WTC11 (cell line): Measurements from ENCODE around the gene ADGRE2. TPM values are rescaled to one million over a fixed set of nuclear protein-coding genes. Genes with fewer than 3 reads are reported as not detected.
"Not testable (repeated sequence)": the region's sequence is repeated elsewhere in the genome, so short reads cannot be mapped to it uniquely, and the experiment has no call there.

Experiments
- ATAC-seq: fragments of 200-7000 bp; cut with Tn5 transposase; 2 replicates; pipeline ENCODE4 v1.10.0; 2021; ENCODE audit warnings: mild to moderate bottlenecking, moderate library complexity
- CTCF ChIA-PET: fragments of 300-600 bp; sonication (Branson Sonifier 250); formaldehyde crosslinking; loops from one replicate; lab custom pipeline; 2021; ENCODE audit warnings: antibody characterized with exemption; lab: Charles Lee
- POLR2A ChIA-PET: fragments of 350-600 bp; sonication (Branson Sonifier 250); formaldehyde crosslinking; loops from one replicate; lab custom pipeline; 2021; ENCODE audit warnings: antibody characterized with exemption; lab: Charles Lee
- DNase-seq: peaks from one replicate; pipeline ENCODE4 v3.0.0; 2021; ENCODE audit warnings: low spot score
- H3K27ac Mint-ChIP-seq: 2 replicates; pipeline ENCODE4 v1.8.0; 2021; ENCODE audit warnings: mixed read lengths
- H3K27me3 Mint-ChIP-seq: 2 replicates; pipeline ENCODE4 v1.8.0; 2021; ENCODE audit warnings: low read depth, mild to moderate bottlenecking, moderate library complexity, mixed read lengths
- H3K36me3 Mint-ChIP-seq: 2 replicates; pipeline ENCODE4 v1.8.0; 2021; ENCODE audit warnings: mixed read lengths
- H3K4me1 Mint-ChIP-seq: 2 replicates; pipeline ENCODE4 v1.8.0; 2022; ENCODE audit warnings: mixed read lengths
- H3K4me3 Mint-ChIP-seq: 2 replicates; pipeline ENCODE4 v1.8.0; 2021; ENCODE audit warnings: mild to moderate bottlenecking, moderate library complexity, mixed read lengths
- H3K9me3 Mint-ChIP-seq: 2 replicates; pipeline ENCODE4 v1.8.0; 2021; ENCODE audit warnings: mixed read lengths
- ATF2 ChIP-seq: sonication (generic); formaldehyde crosslinking; IDR thresholded peaks from 2 replicates; pipeline ENCODE4 v1.8.1; 2022; ENCODE audit warnings: low read depth, missing genetic modification reagents, borderline replicate concordance
- ESRRA ChIP-seq: sonication (generic); formaldehyde crosslinking; IDR thresholded peaks from 2 replicates; pipeline ENCODE4 v1.8.1; 2022; ENCODE audit warnings: mild to moderate bottlenecking, missing genetic modification reagents, borderline replicate concordance
- FOXP4 ChIP-seq: sonication (generic); formaldehyde crosslinking; IDR thresholded peaks from 2 replicates; pipeline ENCODE4 v1.8.0; 2022; ENCODE audit warnings: mild to moderate bottlenecking, missing genetic modification reagents
- GRHL2 ChIP-seq: fragments of 250-450 bp; sonication (Bioruptor Pico); IDR thresholded peaks from 2 replicates; pipeline ENCODE4 v1.8.0; 2022; ENCODE audit warnings: mild to moderate bottlenecking, moderate library complexity; ENCODE audit not compliant: insufficient replicate concordance, severe bottlenecking
- IRF2 ChIP-seq: sonication (generic); formaldehyde crosslinking; IDR thresholded peaks from 2 replicates; pipeline ENCODE4 v1.8.0; 2022; ENCODE audit warnings: low read depth, missing genetic modification reagents, borderline replicate concordance
- KAT7 ChIP-seq: sonication (generic); formaldehyde crosslinking; IDR thresholded peaks from 2 replicates; pipeline ENCODE4 v1.8.1; 2023; ENCODE audit warnings: missing genetic modification reagents, mild to moderate bottlenecking, borderline replicate concordance
- NFYB ChIP-seq: sonication (generic); formaldehyde crosslinking; conservative IDR thresholded peaks from 2 replicates; pipeline ENCODE4 v1.8.0; 2022; ENCODE audit warnings: low read depth, missing genetic modification reagents
- PRRX2 ChIP-seq: fragments of 250-450 bp; sonication (Bioruptor Pico); IDR thresholded peaks from 2 replicates; pipeline ENCODE4 v1.8.0; 2021; ENCODE audit warnings: mild to moderate bottlenecking
- RORB ChIP-seq: fragments of 250-450 bp; sonication (Bioruptor Pico); IDR thresholded peaks from 2 replicates; pipeline ENCODE4 v1.9.0; 2021; ENCODE audit warnings: mild to moderate bottlenecking
- TEAD4 ChIP-seq: sonication (generic); formaldehyde crosslinking; IDR thresholded peaks from 2 replicates; pipeline ENCODE4 v1.8.0; 2022; ENCODE audit warnings: mild to moderate bottlenecking, missing genetic modification reagents
- ZNF138 ChIP-seq: sonication (generic); formaldehyde crosslinking; conservative IDR thresholded peaks from 2 replicates; pipeline ENCODE4 v1.8.1; 2022; ENCODE audit warnings: mild to moderate bottlenecking, moderate library complexity, missing genetic modification reagents
- ZNF219 ChIP-seq: sonication (generic); formaldehyde crosslinking; IDR thresholded peaks from 2 replicates; pipeline ENCODE4 v1.8.0; 2023; ENCODE audit warnings: missing genetic modification reagents, mild to moderate bottlenecking, borderline replicate concordance
- ZNF532 ChIP-seq: fragments of 250-450 bp; sonication (Bioruptor Pico); IDR thresholded peaks from 2 replicates; pipeline ENCODE4 v1.9.0; 2021; ENCODE audit warnings: mild to moderate bottlenecking, borderline replicate concordance
- total RNA-seq: library from RNA; stranded (reverse); gene quantifications from 3 replicates; pipeline ENCODE4 v1.2.3, GENCODE V29; 2021
- TF ChIP-seq, protein P1 (sequence below): sonication (generic); formaldehyde crosslinking; conservative IDR thresholded peaks from 2 replicates; pipeline ENCODE4 v1.8.1; 2023; ENCODE audit warnings: mild to moderate bottlenecking, low read depth, missing genetic modification reagents, moderate library complexity
- TF ChIP-seq, protein P2 (sequence below): sonication (generic); formaldehyde crosslinking; IDR thresholded peaks from 2 replicates; pipeline ENCODE4 v1.8.0; 2023; ENCODE audit warnings: missing genetic modification reagents
- TF ChIP-seq, protein P3 (sequence below): sonication (generic); formaldehyde crosslinking; IDR thresholded peaks from 2 replicates; pipeline ENCODE4 v1.8.1; 2022; ENCODE audit warnings: low read depth, mild to moderate bottlenecking, moderate library complexity, missing genetic modification reagents, borderline replicate concordance

Gene ADGRE2
- total RNA-seq, 1 experiment from 2014 or later, result 4.0 TPM

- peaks cover 6% of the 10 kb centered on the region for H3K4me1 Mint-ChIP-seq
- no peak for DNase-seq
These were observed 4.0 kb downstream of the ADGRE2 start for GRCh38 chr19:14774373-14774772.

DNA sequence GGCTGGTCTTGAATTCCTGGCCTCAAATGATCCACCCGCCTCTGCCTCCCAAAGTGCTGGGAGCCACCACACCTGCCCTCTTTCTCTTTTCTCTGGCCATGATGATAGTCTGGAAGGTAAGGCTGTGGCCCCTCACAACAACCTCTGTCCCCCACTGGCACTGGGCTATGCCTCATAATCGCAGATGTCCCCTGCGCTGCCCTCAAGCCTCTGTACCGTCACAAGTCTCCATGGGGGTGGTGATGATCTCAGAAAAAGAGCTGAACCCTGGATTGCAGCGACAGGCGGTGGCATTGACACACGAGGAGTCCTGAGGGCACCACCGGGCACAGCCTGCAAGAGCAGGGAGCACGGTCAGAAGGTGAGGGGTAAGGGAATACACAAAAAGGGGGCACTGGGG lies 4.6 kb downstream of the ADGRE2 start:
- POLR2A ChIA-PET, ATAC-seq: not testable (repeated sequence)
- CTCF ChIA-PET, result interaction anchor here (1.7 kb wide), 1 partner anchor 13 kb away, joined by 5 read pairs; no protein-coding TSS in a partner anchor

More at GRCh38 chr19:14774373-14774772, 4.0 kb downstream of the ADGRE2 start:
- H3K27me3 Mint-ChIP-seq, result peaks cover 7% of the 10 kb centered on the region; the same call in 1 of the 2 replicates
- no peak for TF ChIP-seq NFYB
- no peak overlapping the region for H3K4me3 Mint-ChIP-seq
- peaks cover 14% of the 10 kb centered on the region for H3K36me3 Mint-ChIP-seq
- ChIA-PET POLR2A (no interaction called here), CTCF (interaction anchor here (0.5 to 1.7 kb wide), 2 partner anchors 12 to 317 kb away, joined by 4 to 5 read pairs; no protein-coding TSS in a partner anchor)
- no peak overlapping the region for H3K27ac Mint-ChIP-seq
- ATAC-seq, result no peak
- no peaks in the 10 kb centered on the region for H3K9me3 Mint-ChIP-seq

DNA sequence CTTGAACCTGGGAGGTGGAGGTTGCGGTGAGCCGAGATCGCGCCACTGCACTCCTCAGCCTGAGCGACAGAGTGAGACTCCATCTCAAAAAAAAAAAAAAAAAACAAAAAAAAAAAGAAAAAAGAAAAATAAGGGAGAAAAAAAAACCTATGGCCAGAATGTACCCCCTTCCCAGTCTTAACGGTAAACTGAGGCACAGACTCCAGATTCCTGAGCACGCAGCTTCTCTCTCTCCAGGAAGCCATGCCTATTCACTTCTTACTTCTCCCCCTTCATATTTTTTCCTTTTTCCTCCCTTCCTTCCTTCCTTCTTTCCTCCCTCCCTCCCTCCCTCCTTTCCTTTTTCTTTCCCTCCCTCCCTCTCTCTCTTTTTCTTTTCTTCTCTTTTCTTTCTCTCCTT lies 5.4 kb downstream of the ADGRE2 start:
- no peak for ATAC-seq
- no peak for DNase-seq
- Mint-ChIP-seq H3K36me3 (peaks cover 23% of the 10 kb centered on the region), H3K27ac (no peak overlapping the region), H3K4me3 (no peak overlapping the region), H3K27me3 (peaks cover 7% of the 10 kb centered on the region; the same call in 1 of the 2 replicates), H3K9me3 (no peaks in the 10 kb centered on the region), H3K4me1 (peaks cover 3% of the 10 kb centered on the region)
- ChIA-PET CTCF (no interaction called here), POLR2A (no interaction called here)
- TF ChIP-seq FOXP4 (no peak), TEAD4 (CRISPR knock-in tag) (no peak), ZNF532 (no peak), PRRX2 (no peak), IRF2 (no peak), ESRRA (CRISPR knock-in tag) (no peak)

More for the DNA sequence above, 4.6 kb downstream of the ADGRE2 start:
- H3K27me3 Mint-ChIP-seq, H3K9me3 Mint-ChIP-seq, H3K4me3 Mint-ChIP-seq, H3K4me1 Mint-ChIP-seq, DNase-seq: not testable (repeated sequence)
- Mint-ChIP-seq H3K27ac (peak overlapping the region; percentile 28; the same call in 1 of the 2 replicates), H3K36me3 (peaks cover 16% of the 10 kb centered on the region)

DNA sequence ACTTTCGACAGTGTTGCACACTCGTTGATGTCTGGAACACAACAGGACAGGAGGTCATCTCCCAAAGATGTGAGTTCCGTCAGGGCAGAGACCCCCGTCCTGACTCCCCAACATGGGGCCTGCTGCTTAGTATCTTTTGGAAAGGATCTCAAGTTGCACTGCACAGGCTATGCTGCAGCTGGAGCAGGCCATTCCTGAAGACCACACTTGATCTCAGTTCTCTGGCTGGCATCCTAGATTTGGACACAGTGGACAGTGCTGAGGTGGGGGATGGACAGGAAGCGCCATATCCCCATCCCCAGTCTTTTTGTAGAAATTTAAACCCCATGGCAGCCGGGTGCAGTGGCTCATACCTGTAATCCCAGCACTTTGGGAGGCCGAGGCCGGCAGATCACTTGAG lies 5.9 kb downstream of the ADGRE2 start:
- POLR2A ChIA-PET, result no interaction called here
- no peak overlapping the region for H3K4me3 Mint-ChIP-seq
- TF ChIP-seq GRHL2 (CRISPR knock-in tag), result no peak
- TF ChIP-seq, protein P1, sequence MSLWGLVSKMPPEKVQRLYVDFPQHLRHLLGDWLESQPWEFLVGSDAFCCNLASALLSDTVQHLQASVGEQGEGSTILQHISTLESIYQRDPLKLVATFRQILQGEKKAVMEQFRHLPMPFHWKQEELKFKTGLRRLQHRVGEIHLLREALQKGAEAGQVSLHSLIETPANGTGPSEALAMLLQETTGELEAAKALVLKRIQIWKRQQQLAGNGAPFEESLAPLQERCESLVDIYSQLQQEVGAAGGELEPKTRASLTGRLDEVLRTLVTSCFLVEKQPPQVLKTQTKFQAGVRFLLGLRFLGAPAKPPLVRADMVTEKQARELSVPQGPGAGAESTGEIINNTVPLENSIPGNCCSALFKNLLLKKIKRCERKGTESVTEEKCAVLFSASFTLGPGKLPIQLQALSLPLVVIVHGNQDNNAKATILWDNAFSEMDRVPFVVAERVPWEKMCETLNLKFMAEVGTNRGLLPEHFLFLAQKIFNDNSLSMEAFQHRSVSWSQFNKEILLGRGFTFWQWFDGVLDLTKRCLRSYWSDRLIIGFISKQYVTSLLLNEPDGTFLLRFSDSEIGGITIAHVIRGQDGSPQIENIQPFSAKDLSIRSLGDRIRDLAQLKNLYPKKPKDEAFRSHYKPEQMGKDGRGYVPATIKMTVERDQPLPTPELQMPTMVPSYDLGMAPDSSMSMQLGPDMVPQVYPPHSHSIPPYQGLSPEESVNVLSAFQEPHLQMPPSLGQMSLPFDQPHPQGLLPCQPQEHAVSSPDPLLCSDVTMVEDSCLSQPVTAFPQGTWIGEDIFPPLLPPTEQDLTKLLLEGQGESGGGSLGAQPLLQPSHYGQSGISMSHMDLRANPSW (CRISPR knock-in tag), result no peak
- TF ChIP-seq, protein P2, sequence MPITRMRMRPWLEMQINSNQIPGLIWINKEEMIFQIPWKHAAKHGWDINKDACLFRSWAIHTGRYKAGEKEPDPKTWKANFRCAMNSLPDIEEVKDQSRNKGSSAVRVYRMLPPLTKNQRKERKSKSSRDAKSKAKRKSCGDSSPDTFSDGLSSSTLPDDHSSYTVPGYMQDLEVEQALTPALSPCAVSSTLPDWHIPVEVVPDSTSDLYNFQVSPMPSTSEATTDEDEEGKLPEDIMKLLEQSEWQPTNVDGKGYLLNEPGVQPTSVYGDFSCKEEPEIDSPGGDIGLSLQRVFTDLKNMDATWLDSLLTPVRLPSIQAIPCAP (CRISPR knock-in tag), result no peak
- no peak for TF ChIP-seq ZNF138
- no peak for TF ChIP-seq KAT7
- no peak for TF ChIP-seq RORB
- TF ChIP-seq, protein P3, sequence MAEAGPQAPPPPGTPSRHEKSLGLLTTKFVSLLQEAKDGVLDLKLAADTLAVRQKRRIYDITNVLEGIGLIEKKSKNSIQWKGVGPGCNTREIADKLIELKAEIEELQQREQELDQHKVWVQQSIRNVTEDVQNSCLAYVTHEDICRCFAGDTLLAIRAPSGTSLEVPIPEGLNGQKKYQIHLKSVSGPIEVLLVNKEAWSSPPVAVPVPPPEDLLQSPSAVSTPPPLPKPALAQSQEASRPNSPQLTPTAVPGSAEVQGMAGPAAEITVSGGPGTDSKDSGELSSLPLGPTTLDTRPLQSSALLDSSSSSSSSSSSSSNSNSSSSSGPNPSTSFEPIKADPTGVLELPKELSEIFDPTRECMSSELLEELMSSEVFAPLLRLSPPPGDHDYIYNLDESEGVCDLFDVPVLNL, result no peak
- no peak for TF ChIP-seq ZNF219 (CRISPR knock-in tag)
- TF ChIP-seq ATF2 (CRISPR knock-in tag), result no peak
- TF ChIP-seq NFYB, result no peak

More for the DNA sequence above, 5.9 kb downstream of the ADGRE2 start:
- no peak for DNase-seq
- no peak for ATAC-seq
- Mint-ChIP-seq H3K27ac (no peak overlapping the region; the same call in 1 of the 2 replicates), H3K4me1 (peaks cover 3% of the 10 kb centered on the region), H3K36me3 (peaks cover 25% of the 10 kb centered on the region), H3K9me3 (no peaks in the 10 kb centered on the region), H3K27me3 (peaks cover 3% of the 10 kb centered on the region; the same call in 1 of the 2 replicates)
- CTCF ChIA-PET, result no interaction called here
